Activated CD8-positive, alpha-beta memory T cell treated with anti-CD3 and anti-CD28 coated beads, Interleukin-2, amount 50 U/mL, for 4 hours (primary cell): ENCODE results near the gene ADSS1.

Experiments used
- DNase-seq: peaks from one replicate; pipeline ENCODE4 v3.0.0-alpha.2; 2020

ADSS1 gene

DNA sequence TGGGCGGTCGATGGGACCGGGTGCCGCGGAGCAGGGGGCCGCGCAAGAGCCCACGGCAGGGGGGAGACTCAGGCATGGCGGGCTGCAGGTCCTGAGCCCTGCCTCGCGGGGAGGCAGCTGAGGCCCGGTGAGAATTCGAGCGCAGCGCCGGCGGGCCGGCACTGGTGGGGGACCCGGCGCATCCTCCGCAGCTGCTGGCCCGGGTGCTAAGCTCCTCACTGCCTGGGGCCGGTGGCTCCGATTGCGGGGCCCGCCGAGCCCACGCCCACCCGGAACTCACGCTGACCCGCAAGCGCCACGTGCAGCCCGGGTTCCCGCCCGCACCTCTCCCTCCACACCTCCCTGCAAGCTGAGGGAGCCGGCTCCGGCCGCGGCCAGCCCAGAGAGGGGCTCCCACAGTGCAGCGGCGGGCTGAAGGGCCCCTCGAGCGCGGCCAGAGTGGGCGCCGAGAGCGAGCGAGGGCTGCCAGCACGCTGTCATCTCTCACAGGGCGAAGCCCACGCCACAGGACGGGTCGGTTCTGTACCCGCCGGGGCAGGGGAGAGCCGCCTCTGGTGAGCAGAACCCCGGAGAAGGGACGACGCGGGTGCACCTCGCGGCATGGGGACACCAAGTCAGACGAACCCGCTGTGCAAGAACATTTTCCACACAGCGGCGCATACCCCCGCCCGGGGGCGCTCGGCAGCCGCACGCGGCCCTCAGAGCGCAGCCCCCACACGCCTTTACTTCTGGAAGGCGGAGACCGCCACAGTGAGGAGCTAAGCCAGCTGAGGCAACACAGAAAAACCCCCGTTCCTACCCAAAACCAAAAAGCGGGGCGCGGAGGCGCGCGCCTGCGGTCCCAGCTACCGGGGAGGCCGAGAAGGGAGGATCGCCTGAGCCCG lies 27.8 kb downstream of the ADSS1 start:
- peak; percentile 26 for DNase-seq

DNA sequence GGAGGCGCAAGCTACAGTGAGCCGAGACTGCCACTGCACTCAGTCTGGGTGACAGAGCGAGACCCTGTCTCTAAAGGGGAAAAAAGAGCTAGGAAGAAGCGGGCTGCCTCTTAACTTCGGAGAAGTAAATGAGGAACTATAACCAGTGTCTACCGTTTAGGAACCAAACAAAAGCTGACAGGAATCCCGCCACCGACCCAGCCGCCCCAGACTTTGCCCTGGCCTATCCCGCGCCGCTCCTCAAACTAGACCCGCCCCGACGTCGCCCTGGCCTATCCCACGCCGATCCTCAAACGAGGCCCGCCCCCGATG lies 28.4 kb downstream of the ADSS1 start:
- no peak for DNase-seq

DNA sequence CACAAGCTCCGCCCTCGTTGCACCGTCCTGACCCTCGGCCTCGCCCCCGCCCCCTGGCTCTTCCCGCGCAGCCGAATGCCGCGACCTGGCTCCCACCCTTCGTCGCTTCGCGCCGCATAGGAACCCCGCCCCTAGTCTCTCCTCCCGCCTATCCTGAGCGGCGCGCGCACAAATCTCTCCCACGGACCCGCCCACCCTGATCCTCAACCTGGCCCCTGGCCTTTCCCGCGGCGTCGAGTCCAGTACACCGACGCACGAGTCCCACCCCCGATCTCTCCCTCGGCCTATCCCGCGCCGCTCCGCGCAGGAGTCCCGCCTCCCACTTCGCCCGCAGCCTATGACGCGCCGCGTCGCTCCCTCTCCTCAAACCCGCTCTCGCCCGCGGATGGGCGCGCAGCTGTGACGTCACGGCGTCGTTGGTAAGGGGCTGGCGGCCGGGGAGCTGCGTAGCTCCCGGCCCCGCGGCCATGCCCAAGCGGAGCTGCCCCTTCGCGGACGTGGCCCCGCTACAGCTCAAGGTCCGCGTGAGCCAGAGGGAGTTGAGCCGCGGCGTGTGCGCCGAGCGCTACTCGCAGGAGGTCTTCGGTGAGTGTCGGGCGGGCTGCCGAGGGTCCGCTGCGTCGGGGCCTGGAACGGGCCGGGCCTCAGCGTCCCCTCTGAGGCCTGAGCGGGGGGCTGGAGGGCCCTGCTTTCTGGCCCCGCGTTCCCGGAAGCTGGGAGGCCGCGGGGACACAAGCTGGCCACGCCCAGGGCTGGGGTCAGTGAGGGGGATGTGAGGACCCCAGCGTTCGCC lies 28.9 kb downstream of the ADSS1 start, which contains the start of gene SIVA1:
Gene SIVA1, plus strand, starts transcription at position 413 of the 793 bp plus-strand sequence. Its CDS starts 55 bp downstream, at position 468.
- peak; percentile 100 for DNase-seq

DNA sequence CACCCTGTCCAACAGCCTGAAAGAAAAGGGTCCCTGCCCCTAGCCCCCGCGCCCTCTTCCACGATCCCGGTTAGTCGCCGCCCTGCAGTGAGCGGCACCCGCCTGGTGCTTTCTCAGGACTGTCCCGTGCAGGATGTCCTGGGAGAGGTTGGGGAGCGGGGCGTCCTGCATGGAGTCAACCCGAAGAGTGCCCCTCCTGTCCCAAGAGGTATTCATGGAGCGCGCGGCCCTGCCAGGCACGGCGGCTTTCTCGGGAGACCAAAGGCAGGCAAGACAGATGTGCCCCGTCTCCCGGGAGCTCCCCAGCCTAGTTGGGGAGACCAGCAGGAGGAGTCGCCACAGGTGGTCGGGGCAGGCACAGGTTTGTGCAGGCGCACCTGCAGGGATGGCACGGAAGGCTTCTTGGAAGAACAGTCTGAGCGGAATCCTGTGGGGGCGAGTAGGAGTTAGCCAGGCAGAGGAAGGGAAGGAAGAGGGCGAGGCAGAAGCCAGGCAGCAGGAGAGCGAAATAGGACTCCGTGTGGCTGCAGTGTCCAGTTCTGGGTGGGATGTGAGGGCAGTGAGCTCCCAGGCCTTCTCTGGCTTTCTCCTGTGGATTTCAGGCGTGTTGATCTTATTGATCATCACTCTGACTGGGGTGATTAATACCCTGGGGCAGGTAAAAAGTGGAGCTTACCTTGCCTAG lies 29.6 kb downstream of the ADSS1 start:
- no peak for DNase-seq

DNA sequence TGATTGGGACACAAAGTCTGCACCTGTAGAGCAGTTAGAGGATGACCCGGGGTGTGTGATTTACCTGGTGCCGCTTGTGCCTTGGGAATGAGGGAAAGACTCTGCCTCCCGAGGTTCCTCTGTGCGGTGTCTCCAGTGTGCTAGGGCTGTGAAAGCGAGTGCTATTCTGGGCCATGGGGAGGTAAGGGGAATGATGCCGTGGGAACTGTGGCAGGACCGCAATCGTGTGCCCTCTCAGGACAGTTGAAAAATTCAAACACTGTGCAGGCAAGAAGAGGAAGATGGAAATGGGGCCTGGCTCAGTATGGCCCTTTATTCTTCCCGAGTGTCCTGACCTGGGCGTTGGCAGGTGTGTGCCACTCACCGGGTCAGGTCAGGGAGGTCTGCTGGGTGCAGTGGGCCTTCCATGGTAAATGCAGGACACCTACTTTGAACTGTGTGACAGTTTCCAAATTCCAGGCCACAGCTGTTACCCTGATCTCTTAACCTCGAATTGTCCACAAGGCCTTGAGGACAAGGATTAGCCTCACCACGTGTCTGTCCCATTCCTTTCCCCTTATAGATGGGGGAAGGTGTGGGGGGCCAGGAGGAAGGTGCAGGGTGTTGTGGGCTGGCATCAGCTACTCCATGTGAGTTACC lies 30.3 kb downstream of the ADSS1 start:
- no peak for DNase-seq

DNA sequence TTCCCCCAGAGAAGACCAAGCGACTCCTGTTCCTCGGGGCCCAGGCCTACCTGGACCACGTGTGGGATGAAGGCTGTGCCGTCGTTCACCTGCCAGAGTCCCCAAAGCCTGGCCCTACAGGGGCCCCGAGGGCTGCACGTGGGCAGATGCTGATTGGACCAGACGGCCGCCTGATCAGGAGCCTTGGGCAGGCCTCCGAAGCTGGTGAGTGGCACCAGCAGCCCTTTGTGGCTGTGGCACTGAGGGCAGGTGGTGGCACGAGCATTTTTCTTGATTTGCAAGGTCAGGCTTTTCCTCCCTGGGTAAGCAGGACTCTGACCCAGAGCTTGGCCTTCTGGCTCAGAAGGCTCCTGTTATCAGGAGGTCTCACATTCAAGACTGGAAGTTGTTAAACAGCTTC lies 31.6 kb downstream of the ADSS1 start:
- no peak for DNase-seq

DNA sequence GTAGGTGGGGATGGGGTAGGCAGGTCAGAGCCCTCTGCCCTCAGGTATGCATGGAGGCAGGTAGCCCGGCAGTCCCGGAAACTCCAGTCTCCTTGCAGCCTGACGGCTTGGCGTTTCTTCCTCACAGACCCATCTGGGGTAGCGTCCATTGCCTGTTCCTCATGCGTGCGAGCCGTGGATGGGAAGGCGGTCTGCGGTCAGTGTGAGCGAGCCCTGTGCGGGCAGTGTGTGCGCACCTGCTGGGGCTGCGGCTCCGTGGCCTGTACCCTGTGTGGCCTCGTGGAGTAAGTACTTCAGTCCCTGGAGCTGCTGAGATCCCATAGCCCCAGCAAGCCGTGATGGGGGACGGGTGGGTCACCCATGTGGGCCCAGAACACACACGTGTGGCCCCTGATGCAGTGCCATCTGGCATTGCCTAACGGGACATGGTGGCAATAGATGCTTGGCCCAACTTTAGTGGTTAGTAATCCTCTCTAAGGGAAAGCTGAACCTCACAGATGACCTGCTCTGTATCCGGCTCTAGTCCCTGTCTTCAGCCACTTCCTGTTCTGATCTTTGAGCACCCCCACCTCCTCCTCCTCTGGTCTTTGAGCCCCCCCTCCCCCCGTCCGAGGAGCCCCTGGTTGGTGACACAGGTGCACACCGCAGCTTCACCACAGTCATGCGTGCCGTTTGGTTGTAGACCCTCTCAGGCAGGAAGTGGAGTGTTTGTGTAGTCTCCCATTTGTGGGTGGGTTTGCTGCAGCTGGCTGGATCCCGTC lies 32.6 kb downstream of the ADSS1 start:
- DNase-seq, result no peak

DNA sequence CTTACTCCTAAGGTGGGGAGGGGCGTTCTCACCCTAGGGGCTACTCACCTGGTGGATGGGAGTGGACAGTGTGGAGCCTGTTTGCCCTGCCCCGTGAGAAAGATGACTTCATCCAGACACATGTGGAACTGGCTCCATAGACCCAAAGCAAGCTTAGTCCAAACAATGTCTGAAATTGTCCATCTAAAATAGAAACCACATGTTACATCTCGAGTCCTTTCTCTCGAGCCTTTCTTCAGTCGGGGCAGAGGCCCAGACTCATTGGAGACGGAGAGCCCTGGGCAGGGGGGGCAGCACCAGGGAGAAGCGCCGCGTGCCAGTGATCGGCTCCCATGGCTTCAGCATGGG lies 33.2 kb downstream of the ADSS1 start:
- no peak for DNase-seq

DNA sequence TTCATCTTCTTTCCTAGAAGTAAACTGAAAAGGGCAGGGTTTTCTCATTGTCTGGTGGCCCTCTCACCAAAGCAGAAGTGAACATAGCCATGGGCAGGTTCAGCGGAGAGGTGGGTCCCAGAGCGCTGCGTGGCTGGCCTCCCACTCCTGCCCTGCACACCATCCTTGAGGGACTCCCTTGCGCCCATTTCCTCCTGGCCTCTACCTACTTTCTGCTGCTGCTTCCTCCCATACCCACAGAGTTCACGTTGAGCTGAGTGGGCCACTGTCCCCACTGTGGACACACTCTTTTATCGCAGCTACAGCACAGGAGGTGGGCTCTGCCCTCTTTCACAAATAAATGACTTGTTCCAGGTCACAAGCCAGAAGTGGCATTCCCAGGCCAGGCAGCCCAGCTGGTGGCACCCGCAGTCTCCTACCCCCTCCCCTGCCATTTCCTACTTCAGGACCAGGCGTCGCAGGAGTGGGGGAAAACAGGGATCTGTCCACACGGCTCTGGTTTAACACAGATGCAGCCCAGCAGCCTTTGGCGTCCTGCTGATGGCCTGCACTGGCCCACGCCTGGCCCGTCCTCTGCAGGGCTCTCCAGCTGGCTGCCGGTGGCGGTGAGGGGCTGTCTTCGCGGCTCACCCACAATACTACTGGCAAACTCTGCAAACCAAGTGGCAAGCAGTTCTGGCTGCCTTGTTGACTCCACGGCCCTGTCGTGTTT lies 33.8 kb downstream of the ADSS1 start:
- no peak for DNase-seq

DNA sequence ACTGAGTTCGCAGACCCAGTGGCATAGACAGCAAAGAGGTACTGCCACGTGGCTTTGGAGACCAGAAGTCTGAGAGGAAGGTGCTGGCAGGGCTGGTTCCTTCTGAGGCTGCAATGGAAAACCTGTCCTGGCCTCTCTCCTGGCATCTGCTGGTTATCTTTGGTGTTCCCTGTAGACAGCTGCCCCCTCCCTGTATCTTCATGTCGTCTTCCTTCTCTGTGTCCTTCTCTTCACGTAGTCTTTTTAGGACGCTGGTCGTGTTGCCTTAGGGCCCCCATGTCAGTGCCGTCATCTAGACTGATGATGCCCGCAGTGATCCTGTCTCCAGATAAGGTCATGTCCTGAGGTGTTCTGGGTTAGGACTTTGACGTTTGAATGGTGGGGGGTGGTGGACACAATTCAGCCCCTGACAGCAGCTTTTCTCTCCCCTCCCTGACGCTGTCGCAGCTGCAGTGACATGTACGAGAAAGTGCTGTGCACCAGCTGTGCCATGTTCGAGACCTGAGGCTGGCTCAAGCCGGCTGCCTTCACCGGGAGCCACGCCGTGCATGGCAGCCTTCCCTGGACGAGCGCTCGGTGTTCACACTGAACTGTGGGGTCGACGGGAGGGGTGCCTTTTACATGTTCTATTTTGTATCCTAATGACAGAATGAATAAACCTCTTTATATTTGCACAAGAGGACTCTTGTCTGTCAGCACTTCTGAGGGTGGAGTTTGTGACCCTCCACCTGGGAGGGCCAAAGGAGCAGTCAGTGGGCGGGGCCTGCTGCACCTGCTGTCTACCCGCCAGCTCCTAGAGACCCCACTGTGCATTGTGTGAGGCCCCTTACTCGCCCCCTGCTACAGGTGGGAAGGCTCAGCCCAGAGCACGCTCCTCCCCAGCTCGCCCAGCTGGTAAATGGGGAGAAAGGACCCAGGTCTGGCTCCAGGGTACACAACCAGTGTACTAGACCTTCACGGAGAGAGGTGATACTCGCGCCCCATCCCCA lies 35.2 kb downstream of the ADSS1 start:
- DNase-seq, result no peak

DNA sequence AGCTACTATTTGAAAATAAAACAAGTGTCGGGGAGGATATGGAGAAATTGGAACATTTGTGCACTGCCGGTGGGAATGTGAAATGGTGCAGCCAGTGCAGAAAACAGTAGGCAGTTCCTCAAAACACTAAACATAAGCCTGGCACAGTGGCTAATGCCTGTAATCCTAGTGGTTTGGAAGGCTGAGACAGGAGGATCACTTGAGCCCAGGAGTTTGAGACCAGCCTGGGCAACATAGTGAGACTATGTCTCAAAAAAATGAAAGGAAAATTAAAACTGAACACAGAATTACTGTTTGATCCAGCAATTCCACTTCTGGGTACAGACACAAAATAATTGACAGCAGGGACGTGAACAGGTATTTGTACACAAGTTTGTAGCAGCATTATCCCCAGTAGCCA lies 41.5 kb downstream of the ADSS1 start:
- DNase-seq, result no peak

DNA sequence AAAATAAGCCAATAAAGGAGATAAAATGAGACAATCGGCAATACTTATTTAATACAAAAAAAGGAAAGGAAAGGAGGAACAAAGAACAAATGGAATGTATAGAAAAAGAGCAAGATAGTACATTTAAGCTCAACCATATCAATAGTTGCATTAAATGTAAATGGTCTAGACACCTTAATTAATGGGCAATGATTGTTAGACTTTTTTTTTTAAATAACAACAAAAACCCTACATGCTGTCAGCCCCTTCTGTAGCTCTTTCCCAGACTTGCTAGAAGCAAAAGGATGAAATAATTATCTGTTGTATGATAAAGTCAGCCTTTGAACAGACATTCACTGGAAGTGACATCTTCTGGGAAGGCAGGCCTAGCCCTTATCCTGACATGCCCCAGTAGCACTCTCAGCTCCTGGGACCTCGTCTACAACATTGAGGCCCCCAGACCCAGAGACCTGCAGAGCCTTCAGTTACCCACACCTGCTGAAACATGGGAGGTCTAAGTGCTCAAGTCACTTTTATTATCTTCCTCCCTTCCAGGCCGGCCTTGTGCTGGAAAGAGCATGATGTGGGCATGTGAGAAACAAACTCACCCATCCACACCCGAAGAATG lies 42.3 kb downstream of the ADSS1 start:
- no peak for DNase-seq

DNA sequence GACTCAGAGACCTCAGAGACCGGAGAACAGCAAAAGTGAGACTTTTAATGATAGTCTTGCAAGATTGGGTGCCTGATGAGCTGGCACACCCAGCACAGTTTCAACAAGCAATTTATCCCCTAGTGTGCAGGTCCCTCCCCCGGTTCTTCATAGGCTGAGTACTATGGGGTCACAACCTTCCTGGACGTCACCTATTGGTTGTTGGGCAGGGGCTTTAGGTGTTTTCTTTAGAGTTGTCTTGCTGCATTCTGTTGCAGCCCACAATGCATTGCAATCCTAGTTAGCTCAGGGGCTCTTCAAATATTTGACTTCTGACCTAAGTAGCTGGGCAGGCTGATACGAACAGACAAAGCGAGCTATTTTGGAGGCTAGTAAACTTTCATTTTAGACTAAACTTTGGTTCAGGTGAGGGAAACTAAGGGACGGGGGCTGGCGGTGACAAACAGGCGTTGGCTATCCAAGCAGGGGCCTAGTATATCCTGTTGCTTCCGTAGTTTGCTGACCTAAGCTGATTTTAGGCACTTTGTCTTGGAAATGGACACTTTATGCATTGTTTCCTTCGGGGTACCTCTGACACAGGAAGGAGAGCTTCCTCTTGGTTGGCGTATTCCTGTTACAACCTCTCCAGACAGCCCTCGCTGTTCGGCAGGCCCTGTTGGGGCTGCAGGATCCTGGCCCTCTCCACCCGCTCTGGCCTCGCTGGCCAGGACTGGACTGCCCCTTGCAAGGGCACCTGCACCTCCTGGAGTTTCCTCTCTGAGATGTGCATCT lies 43.0 kb downstream of the ADSS1 start:
- no peak for DNase-seq

DNA sequence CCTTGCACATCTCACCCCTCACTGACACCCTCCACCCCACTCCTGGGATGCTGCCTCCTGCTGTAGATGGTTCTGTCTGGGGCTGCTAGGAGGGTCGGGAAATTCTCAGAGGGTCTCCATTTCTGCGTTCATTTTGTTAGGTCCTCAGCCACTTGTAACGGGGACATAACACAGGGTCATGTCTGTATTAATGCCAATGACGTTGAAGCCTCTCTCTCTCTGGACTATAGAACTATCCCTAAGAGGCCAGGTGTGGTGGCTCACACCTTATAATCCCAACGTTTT lies 43.5 kb downstream of the ADSS1 start:
- DNase-seq, result no peak

DNA sequence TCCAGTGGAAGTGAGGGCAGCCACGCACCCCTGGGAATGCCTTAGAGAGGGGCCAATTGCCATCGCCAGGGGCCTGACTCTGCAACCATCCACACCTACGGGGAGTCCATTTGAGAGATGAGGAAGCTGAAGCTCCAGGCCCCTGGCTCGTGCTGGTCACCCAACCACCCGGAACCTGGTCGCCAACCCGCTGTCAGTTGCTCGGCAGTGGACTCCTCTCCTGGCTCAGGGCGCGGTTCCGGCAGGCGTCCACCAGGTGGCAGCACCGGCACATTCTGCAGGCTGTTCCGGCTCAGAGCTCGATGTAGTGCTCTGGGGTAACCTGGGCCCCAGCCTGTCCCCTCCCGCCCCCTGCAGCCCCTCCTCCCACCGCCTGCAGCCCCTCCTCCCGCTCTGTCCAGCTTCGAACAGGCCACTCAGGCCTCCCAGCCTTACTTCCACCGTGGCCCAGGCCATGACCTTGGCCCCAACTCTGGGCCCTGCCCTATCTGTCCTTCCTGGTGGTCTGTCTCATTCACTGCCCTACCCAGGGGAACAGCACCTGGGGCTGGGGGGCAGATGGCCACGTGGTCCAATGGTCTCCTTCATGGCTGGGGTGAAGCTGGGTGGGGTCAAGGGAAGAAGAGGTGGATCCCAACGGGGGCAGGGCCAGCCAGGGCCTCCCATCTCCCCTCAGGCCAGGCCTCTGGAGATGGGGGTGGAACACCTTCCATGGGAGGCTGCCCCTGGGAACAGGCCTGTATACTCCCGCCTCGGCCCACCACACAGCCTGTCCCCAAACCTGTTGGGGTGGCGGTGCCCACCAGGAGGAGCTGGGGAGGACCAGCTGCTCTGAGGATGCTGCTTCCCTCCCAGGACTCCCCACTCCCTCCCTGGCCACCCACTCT lies 44.7 kb downstream of the ADSS1 start:
- peak; percentile 94 for DNase-seq

DNA sequence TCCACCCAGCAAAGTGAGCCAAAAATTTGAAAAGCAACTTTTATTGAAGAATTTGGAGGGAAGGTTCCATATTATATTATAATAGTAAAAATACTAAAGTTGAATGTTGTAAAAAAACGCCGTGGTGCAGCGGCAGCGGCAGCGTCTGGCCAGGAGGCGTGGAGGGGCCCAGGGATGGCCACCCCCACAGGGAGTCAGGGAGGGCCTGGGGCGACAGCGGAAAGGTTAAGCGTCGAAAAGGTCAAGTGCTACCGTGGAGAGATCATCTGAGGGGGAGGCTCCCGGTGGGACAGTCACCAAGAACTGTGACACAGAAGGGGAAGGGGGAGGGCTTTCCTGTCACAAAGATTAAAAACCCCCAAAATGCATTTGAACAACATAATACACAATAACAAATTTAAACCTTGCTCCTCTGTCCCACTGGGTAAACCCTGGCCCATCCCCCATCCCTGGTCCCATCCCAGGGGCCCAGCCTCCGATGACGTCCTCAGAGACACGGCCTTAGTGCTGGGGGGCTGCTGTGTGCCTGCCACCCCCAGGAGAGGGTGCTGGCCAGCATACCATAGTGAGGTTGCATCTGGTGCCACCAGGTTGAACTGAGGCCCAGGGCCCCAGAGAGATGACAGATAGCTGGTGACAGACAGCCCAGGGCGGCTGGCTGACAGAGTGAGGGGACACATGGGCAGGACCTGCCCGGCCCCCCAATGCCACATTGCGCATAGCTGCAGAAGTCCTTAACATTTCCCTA lies 45.5 kb downstream of the ADSS1 start:
- no peak for DNase-seq

DNA sequence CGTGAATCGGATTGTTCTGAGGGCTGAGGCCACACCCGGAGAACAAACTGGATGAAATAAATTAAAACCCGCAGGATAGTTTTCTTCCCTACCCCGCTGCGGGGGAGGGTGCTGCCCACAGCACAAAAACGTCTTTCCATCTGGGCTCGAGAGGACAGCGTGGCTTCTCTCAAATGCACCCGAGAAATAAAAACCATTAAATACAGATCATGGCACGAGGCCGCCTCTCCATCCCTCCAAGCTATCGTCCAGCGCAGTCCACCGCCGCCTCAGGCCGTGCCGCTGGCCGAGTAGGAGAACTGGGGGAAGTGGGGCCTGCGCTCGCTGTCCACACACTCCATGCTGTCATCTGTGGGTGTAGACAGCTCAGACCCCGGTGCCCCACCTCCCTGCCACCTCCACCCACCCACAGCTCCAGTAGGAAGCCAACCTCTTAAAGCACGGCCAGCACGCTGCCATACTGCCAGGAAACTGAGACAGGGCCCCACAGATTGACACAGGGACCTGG lies 46.1 kb downstream of the ADSS1 start:
- no peak for DNase-seq
